ENCODE data around the gene PDZD4. TPM values are rescaled to one million over a fixed set of nuclear protein-coding genes. Genes with fewer than 3 reads are reported as not detected.

PDZD4 gene
- total RNA-seq, 1 donor from 2014 or later: 23.2 TPM

DNA sequence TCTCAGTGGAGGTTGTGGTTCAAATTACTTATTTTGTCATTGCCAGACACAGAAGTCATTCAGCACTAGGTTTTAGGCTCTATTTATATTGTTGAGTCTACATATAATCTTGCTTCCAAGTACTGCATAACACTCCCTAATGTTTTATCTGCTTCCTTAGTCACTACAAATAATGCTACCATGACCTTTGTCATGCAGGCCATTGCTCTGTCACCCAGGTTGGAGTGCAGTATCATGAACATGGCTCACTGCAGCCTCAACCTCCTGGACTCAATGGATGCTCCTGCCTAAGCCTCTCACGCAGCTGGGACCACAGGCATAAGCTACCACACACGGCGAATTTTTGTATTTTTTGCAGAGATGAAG lies 23.5 kb upstream of the PDZD4 start:
- TF ChIP-seq, protein P1, sequence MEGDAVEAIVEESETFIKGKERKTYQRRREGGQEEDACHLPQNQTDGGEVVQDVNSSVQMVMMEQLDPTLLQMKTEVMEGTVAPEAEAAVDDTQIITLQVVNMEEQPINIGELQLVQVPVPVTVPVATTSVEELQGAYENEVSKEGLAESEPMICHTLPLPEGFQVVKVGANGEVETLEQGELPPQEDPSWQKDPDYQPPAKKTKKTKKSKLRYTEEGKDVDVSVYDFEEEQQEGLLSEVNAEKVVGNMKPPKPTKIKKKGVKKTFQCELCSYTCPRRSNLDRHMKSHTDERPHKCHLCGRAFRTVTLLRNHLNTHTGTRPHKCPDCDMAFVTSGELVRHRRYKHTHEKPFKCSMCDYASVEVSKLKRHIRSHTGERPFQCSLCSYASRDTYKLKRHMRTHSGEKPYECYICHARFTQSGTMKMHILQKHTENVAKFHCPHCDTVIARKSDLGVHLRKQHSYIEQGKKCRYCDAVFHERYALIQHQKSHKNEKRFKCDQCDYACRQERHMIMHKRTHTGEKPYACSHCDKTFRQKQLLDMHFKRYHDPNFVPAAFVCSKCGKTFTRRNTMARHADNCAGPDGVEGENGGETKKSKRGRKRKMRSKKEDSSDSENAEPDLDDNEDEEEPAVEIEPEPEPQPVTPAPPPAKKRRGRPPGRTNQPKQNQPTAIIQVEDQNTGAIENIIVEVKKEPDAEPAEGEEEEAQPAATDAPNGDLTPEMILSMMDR (IDR thresholded peaks at IDR 0.05): no peak
- Histone ChIP-seq H3K4me1 (no peaks in the 10 kb centered on the region), H3K9me3 (no peaks in the 10 kb centered on the region), H3K4me3 (no peak overlapping the region), H3K27me3 (peaks cover 4% of the 10 kb centered on the region), H3K27ac (no peak overlapping the region), H3K36me3 (no peaks in the 10 kb centered on the region)
- intact Hi-C loops (cut with DNase I): no loop called here
- DNase-seq (ENCODE audit: low spot score in 2 of 2): no peak

DNA sequence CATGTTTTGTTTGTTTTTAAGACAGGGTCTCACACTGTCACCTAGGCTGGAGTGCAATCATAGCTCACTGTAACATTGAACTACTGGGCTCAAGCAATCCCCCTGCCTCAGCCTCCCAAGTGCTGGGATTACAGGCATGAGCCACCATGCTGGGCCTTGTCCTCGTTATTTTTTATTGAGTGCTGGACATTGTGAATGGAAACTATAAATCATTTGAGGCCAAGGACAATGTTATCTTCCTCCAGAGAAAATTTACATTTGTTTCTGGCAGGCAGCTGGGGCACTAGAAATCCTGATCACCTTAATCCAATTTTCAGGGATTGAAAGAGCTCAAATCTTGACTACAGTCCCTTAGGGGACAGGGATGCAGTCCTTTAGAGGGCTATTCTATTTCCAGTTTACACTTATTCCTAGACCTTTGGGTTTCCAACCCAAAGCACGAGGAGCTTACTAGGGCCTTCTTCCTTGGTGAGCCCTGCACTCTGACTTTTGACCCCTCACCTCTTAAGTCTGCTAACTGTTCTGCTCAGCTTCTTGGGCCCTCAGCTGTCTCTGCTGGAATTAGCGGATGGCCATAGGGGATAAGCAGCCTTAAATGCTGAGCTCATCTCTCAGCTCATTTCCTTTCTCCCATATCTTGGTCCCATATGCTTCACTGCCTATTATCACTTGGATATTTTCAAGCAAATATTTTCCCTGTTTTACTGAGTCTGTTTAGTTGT lies 23.0 kb upstream of the PDZD4 start:
- intact Hi-C loops (cut with DNase I): no loop called here
- TF ChIP-seq, protein P1 (IDR thresholded peaks at IDR 0.05): no peak
- H3K27me3 ChIP-seq: peaks cover 4% of the 10 kb centered on the region
- H3K4me1 ChIP-seq: no peaks in the 10 kb centered on the region
- no peak for DNase-seq (ENCODE audit: low spot score in 2 of 2)
- H3K9me3 ChIP-seq: no peaks in the 10 kb centered on the region
- no peaks in the 10 kb centered on the region for H3K36me3 ChIP-seq
- H3K4me3 ChIP-seq: no peak overlapping the region
- no peak overlapping the region for H3K27ac ChIP-seq

DNA sequence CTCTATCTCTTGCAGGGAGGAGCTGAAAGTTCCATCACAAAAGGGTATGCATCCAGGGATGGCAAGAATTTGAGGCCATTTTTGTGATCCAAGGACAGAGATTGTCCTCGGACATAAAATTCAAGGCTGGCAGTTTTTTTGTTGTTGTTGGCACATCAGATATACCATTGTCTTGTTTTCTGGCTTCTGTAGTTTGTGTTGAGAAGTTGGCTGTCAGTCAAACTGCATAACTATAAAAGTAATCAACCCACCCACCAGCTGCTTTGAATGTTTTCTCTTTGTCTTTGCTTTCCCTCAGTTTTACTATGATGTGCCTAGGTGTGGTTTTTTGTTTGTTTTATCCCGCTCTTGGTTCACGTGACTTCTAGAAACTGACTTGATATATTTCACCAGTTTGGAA lies 21.6 kb upstream of the PDZD4 start:
- intact Hi-C loops (cut with DNase I): no loop called here
- Histone ChIP-seq H3K36me3 (no peaks in the 10 kb centered on the region), H3K4me3 (no peak overlapping the region), H3K27ac (no peak overlapping the region), H3K27me3 (peaks cover 4% of the 10 kb centered on the region), H3K4me1 (no peaks in the 10 kb centered on the region), H3K9me3 (no peaks in the 10 kb centered on the region)
- TF ChIP-seq, protein P1 (IDR thresholded peaks at IDR 0.05): no peak
- DNase-seq (ENCODE audit: low spot score in 2 of 2): no peak

DNA sequence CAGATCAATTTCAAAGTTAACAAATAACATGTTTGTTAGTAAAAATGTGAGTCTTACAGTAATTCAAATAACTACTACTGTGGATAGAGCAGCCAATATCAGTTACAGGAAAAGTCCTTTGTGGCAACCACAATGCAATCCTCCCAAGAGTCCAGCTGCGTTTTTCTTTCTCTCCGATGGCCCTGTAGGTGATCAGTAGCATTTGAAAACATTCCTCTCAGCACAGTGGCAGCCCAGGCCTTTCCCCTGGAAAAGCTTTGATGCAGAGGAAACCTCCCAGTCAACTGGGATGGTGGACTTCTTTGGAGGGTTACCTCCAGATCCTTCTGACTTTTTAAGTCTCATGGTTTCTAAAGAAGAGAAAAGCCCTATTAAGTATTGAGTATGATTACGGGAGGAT lies 18.0 kb upstream of the PDZD4 start:
- Histone ChIP-seq H3K27ac (no peak overlapping the region), H3K4me1 (no peaks in the 10 kb centered on the region), H3K36me3 (no peaks in the 10 kb centered on the region), H3K9me3 (no peaks in the 10 kb centered on the region), H3K27me3 (no peaks in the 10 kb centered on the region), H3K4me3 (no peak overlapping the region)
- TF ChIP-seq, protein P1 (IDR thresholded peaks at IDR 0.05): no peak
- intact Hi-C loops (cut with DNase I): no loop called here
- no peak for DNase-seq (ENCODE audit: low spot score in 2 of 2)

DNA sequence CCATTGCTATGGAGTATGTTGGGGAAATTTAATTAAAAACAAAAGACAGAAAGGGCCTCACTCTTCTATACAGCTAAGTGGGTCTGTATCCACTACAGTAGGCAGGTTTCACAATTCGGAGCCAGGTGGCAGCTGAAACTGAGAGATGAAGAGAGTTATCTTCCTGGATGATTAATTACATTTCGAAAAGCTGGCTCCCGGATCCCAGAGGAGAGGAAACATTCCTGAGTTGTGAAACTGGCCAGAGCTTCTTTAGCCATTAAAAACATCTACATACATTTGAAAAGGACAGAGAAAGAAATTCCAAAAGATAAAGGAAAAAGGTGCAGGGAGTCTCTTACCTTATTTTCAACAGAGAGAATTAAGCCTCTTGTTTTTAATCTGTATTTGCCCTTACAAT lies 15.5 kb upstream of the PDZD4 start:
- no peaks in the 10 kb centered on the region for H3K9me3 ChIP-seq
- no peaks in the 10 kb centered on the region for H3K27me3 ChIP-seq
- H3K36me3 ChIP-seq: no peaks in the 10 kb centered on the region
- no peak overlapping the region for H3K4me3 ChIP-seq
- no peaks in the 10 kb centered on the region for H3K4me1 ChIP-seq
- no peak for DNase-seq (ENCODE audit: low spot score in 2 of 2)
- intact Hi-C loops (cut with DNase I): no loop called here
- H3K27ac ChIP-seq: no peak overlapping the region
- TF ChIP-seq, protein P1 (IDR thresholded peaks at IDR 0.05): no peak

DNA sequence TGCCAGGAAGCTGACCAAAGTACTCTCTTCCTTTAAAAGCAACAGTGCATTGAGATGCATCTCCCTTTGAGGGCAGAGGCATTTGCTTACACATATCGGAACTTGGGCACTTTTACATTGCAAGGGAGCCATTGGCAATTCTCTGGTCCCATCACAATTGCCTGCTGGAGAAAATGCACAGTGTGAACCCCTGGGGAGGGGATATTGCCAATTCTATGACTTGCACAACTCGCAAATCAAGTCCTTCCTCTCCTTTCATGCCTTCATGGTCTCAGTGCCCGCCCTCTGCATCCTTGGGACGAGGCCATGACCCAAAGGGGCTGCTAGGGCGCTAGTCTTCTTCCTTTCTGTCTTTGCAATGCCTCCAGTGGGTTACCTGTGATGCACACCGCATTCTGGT lies 14.9 kb upstream of the PDZD4 start:
- TF ChIP-seq, protein P1 (IDR thresholded peaks at IDR 0.05): no peak
- intact Hi-C loops (cut with DNase I): no loop called here
- no peaks in the 10 kb centered on the region for H3K9me3 ChIP-seq
- no peaks in the 10 kb centered on the region for H3K4me1 ChIP-seq
- no peaks in the 10 kb centered on the region for H3K36me3 ChIP-seq
- DNase-seq (ENCODE audit: low spot score in 2 of 2): no peak
- no peak overlapping the region for H3K27ac ChIP-seq
- H3K27me3 ChIP-seq: no peaks in the 10 kb centered on the region
- no peak overlapping the region for H3K4me3 ChIP-seq
